Endothelial cell of umbilical vein (primary cell): ENCODE data around the gene ANKS1A.

Experiments
- EZH2 ChIP-seq: IDR thresholded peaks from 2 replicates; pipeline ENCODE4 v1.6.1; 2012; ENCODE audit warnings: borderline replicate concordance, low read depth, mild to moderate bottlenecking, moderate library complexity, low read length, inconsistent platforms; ENCODE audit not compliant: severe bottlenecking
- POLR2A ChIP-seq: IDR thresholded peaks from 2 replicates; pipeline ENCODE4 v1.6.1; 2012; ENCODE audit warnings: low read depth, mild to moderate bottlenecking, control low read depth, low read length
- TF ChIP-seq, protein P1 (sequence below), 2 donors: IDR thresholded peaks; 1 replicate in 1 of 2; 2 replicates in 1 of 2; pipeline ENCODE4 v1.5.1; 2011; ENCODE audit warnings: low read length in 2 of 2, mild to moderate bottlenecking in 2 of 2, moderate library complexity in 2 of 2, control low read depth in 1 of 2, inconsistent platforms in 1 of 2, low read depth in 1 of 2; ENCODE audit not compliant: insufficient read depth in 1 of 2; ENCODE audit errors: extremely low read depth in 1 of 2

DNA sequence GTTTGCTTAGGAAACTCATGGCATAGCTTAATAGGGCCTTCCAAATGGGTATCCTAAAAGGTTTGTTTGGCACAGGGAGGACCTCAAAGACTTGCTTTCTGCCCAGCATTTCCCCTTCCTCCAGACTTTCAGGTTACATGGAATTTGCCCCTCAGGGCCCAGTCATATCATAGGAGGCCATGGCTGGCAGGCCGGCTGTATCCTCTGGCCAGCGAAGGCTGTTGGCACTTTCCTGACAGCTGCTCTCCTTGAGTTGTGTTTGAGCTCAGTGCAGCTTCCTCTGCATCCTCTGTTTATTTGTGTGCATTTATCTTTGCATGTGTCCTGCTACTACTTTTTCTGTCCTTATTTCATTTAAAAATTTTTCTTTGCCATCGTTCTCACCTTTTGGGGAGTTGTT lies 90.9 kb downstream of the ANKS1A start:
- no peak for TF ChIP-seq POLR2A
- TF ChIP-seq, protein P1, sequence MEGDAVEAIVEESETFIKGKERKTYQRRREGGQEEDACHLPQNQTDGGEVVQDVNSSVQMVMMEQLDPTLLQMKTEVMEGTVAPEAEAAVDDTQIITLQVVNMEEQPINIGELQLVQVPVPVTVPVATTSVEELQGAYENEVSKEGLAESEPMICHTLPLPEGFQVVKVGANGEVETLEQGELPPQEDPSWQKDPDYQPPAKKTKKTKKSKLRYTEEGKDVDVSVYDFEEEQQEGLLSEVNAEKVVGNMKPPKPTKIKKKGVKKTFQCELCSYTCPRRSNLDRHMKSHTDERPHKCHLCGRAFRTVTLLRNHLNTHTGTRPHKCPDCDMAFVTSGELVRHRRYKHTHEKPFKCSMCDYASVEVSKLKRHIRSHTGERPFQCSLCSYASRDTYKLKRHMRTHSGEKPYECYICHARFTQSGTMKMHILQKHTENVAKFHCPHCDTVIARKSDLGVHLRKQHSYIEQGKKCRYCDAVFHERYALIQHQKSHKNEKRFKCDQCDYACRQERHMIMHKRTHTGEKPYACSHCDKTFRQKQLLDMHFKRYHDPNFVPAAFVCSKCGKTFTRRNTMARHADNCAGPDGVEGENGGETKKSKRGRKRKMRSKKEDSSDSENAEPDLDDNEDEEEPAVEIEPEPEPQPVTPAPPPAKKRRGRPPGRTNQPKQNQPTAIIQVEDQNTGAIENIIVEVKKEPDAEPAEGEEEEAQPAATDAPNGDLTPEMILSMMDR (IDR thresholded peaks at IDR 0.05; ENCODE audit: extremely low read depth in 1 of 2, insufficient read depth in 1 of 2, low read depth in 1 of 2, low read length in 2 of 2) = no peak
- TF ChIP-seq EZH2 = no peak
